ENCODE results near the gene RASGRP3.

DNA sequence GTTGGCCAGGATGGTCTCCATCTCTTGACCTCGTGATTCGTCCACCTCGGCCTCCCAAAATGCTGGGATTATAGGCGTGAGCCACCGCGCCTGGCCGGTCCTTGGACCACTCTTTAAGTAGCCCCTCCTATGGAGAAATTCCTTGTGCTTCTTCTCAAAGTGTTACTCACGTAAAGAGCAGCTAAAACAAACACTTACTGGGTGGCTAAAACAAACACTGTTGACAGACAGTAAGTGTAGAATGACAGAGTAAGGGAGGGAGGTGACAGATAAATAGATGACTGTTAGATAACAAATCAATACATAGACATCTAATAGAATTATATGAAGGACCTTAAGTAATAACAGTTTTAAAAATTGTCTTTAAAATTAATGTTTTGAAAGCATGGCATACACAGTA lies 40.9 kb upstream of the RASGRP3 start:
- TF ChIP-seq POLR2A (IDR thresholded peaks at IDR 0.05), result no peak
- TF ChIP-seq, protein P1, sequence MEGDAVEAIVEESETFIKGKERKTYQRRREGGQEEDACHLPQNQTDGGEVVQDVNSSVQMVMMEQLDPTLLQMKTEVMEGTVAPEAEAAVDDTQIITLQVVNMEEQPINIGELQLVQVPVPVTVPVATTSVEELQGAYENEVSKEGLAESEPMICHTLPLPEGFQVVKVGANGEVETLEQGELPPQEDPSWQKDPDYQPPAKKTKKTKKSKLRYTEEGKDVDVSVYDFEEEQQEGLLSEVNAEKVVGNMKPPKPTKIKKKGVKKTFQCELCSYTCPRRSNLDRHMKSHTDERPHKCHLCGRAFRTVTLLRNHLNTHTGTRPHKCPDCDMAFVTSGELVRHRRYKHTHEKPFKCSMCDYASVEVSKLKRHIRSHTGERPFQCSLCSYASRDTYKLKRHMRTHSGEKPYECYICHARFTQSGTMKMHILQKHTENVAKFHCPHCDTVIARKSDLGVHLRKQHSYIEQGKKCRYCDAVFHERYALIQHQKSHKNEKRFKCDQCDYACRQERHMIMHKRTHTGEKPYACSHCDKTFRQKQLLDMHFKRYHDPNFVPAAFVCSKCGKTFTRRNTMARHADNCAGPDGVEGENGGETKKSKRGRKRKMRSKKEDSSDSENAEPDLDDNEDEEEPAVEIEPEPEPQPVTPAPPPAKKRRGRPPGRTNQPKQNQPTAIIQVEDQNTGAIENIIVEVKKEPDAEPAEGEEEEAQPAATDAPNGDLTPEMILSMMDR (IDR thresholded peaks at IDR 0.05), result no peak

Measured in uterus (tissue), 2 donors.